GM12801 (cell line): ENCODE data around the gene ZPBP.

Experiments used
- TF ChIP-seq, protein P1 (sequence below): IDR thresholded peaks from one replicate; pipeline ENCODE4 v1.5.1; 2011; ENCODE audit warnings: control low read depth; ENCODE audit not compliant: insufficient read length; ENCODE audit errors: extremely low read depth

ZPBP gene

DNA sequence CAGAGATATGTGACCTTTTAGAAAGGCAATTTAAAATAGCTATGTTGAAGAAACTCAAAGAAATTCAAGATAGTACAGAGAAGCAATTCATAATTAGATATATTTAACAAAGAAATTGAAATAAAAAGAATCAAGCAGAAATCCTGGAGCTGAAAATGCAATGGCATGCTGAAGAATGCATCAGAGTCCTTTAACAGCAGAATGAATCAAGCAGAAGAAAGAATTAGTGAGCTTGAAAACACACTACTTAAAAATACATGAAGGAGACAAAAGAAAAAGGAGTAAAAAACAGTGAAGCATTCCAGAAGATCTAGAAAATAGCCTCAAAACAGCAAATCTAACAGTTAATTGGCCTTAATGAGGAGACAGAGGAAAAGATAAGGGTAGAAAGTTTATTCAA lies 20.0 kb downstream of the ZPBP start:
- TF ChIP-seq, protein P1, sequence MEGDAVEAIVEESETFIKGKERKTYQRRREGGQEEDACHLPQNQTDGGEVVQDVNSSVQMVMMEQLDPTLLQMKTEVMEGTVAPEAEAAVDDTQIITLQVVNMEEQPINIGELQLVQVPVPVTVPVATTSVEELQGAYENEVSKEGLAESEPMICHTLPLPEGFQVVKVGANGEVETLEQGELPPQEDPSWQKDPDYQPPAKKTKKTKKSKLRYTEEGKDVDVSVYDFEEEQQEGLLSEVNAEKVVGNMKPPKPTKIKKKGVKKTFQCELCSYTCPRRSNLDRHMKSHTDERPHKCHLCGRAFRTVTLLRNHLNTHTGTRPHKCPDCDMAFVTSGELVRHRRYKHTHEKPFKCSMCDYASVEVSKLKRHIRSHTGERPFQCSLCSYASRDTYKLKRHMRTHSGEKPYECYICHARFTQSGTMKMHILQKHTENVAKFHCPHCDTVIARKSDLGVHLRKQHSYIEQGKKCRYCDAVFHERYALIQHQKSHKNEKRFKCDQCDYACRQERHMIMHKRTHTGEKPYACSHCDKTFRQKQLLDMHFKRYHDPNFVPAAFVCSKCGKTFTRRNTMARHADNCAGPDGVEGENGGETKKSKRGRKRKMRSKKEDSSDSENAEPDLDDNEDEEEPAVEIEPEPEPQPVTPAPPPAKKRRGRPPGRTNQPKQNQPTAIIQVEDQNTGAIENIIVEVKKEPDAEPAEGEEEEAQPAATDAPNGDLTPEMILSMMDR = no peak

DNA sequence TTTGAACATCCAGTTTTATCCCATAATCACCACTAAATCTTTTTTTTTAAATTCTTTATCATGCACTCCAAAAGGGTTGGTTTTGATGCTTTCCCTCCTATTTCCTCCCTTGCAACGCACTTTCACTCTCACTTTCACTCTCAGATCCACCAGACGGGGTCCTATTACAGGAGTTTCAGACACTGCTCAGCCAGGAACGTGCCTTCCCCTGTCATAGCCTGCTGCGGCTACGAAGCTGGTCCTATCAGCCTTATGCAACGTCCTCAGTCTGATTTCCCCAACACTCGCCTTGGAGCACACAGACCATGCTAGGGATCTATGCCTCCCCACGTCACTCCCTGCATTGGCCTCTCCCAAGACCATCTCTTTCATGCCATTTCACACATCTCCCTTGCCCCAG lies 23.4 kb downstream of the ZPBP start:
- TF ChIP-seq, protein P1 = no peak

DNA sequence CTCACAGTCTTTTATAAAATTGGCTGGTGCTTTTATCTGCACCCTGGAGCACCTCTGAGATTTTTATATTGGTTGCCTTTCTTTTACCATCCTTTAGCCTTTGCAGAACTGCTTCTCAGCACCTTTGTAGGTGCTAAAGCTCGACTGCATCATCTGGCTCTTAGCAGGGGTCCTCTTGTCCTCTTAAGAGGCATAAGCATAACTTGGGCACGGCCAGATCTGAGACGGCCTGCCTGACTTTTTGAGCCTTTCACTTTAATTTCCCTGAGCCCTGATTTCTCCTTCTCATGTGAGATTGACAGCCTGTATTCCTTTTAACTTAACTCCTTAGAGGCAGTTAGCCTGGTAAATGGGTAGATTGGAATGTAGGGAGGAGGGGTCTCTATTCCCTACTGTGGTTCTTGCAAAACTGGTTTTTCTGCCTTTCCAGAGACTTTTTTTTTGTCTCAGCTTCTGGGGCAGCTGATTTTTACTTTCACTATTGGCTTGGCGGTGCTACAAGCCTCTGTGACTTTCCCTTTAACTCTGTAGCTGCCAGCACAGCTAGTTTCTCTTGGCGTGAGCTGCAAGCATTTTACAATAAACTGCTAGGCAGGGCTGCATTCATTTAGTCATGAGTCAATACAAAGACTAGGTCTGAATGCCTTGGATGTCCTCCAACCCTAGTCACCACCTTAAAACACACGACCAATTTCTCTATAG lies 24.0 kb downstream of the ZPBP start:
- TF ChIP-seq, protein P1 = no peak

DNA sequence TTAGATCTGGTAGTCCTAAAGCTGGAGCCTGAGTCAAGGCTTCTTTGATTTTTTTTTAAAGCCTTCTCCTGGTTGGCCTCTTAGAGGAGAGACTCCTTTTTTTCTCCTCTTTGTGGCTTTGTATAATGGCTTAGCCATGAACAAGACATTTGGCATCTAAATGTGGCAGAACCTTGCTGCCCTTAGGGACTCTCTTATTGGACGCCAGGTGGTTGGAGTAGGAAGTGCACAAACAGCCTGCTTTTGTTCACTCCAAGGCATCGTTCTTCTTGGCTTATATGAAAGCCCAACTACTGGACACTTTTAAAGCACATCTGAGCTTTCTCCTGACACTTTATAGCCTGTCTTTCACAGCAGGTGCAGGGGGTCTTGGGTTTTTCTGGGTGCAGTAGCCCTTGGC lies 25.0 kb downstream of the ZPBP start:
- TF ChIP-seq, protein P1 = no peak

DNA sequence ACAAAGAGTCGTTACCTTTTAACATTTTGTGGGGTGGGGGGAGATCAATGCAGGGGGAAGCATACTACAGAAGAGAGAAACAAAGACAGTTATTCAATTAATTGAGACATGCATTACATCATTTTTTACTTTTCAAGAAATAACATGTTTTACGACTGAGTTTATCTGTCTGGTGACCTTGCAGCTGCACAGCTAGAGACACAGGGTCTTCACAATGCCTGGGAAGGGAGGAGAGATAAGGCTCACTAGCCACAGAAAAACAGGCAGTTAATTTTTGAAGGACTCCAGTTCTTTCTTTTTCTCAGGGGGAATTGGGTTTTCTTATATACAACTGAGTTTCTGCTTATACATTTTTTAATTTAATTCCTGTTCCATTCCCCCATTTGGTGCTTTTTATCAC lies 30.1 kb downstream of the ZPBP start:
- TF ChIP-seq, protein P1 = no peak

DNA sequence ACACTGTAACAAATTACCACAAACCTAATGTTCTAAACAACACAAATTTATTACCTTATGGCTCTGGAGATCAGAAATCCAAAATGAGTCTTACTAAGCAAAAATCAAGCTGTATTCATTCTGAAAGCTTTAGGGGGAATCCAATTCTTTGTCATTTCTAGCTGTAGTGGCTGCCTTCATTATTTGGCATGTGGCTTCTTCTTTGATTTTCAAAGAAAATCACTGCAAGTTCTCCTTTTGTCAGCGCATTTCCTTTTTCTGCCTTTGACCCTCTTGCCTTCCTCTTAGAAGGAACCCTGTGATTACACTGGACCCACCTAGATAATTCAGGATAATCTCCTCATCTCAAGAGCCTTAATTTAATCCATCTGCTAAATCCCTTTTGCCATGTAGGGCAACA lies 36.9 kb downstream of the ZPBP start:
- TF ChIP-seq, protein P1 = no peak

DNA sequence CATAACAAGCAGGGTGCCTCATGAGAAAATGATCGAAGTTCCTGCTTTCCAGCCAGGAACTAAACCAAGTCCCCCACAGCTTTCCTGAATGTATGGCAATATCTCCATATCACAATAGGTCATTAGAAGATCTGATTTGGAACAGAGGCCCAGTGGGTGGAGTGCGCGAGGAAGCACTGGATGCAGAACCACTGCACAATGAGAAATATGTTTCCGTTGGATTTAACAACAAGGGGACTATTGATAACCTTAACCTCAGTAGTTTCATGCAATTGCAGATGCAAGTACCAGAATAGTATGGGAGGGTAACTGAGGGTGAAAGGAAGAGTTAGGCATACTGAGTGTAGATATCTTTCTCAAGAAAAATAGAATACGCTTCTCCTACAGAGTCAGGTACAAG lies 45.3 kb downstream of the ZPBP start:
- TF ChIP-seq, protein P1 = no peak
